Liver (tissue), 9 donors: ENCODE measurements around the gene PLPPR2. TPM values are rescaled to one million over a fixed set of nuclear protein-coding genes. Genes with fewer than 3 reads are reported as not detected.

Source experiments
- DNase-seq: peaks from one replicate; pipeline ENCODE4 v3.0.0-alpha.2; 2017; ENCODE audit warnings: low spot score
- H3K27ac ChIP-seq, 2 donors: one replicate each; pipeline ENCODE4 v1.7.0; 2013; ENCODE audit warnings: inconsistent platforms in 2 of 2, low read length in 2 of 2, control low read depth in 1 of 2, low read depth in 1 of 2, mild to moderate bottlenecking in 1 of 2
- H3K27me3 ChIP-seq, 4 donors: one replicate each; pipeline versions ENCODE4 v1.6.1 to v1.7.0; 2013; ENCODE audit warnings: low read length in 3 of 4, inconsistent platforms in 1 of 4, mild to moderate bottlenecking in 1 of 4, moderate library complexity in 1 of 4; ENCODE audit not compliant: control insufficient read depth in 4 of 4, insufficient read depth in 4 of 4
- H3K36me3 ChIP-seq, 4 donors: one replicate each; pipeline versions ENCODE4 v1.6.1 to v1.7.0; 2013; ENCODE audit warnings: low read length in 3 of 4, mild to moderate bottlenecking in 3 of 4, low read depth in 1 of 4, moderate library complexity in 1 of 4; ENCODE audit not compliant: control insufficient read depth in 4 of 4, insufficient read depth in 3 of 4
- H3K4me1 ChIP-seq, 4 donors: one replicate each; pipeline versions ENCODE4 v1.6.1 to v1.7.0; 2013; ENCODE audit warnings: low read length in 3 of 4, mild to moderate bottlenecking in 3 of 4, moderate library complexity in 1 of 4; ENCODE audit not compliant: control insufficient read depth in 4 of 4, insufficient read depth in 4 of 4
- H3K4me3 ChIP-seq, 3 donors: one replicate each; pipeline versions ENCODE4 v1.6.1 to v1.7.0; 2013; ENCODE audit warnings: low read length in 3 of 3, control low read depth in 1 of 3, low read depth in 1 of 3, mild to moderate bottlenecking in 1 of 3
- H3K9ac ChIP-seq, 2 donors: one replicate each; pipeline ENCODE4 v1.7.0; 2013; ENCODE audit warnings: low read length in 2 of 2, mild to moderate bottlenecking in 2 of 2, moderate library complexity in 2 of 2, control low read depth in 1 of 2, low read depth in 1 of 2
- H3K9me3 ChIP-seq, 4 donors: one replicate each; pipeline versions ENCODE4 v1.6.1 to v1.7.0; 2013; ENCODE audit warnings: low read length in 3 of 4; ENCODE audit not compliant: control insufficient read depth in 4 of 4
- ATF3 ChIP-seq: IDR thresholded peaks from 2 replicates; pipeline ENCODE4 v1.6.1; 2016; ENCODE audit warnings: antibody characterized with exemption
- CTCF ChIP-seq: fragments of 150-350 bp; IDR thresholded peaks from 2 replicates; pipeline ENCODE4 v1.5.1; 2017; ENCODE audit warnings: improper control_type of control experiment, low read depth, low read length; ENCODE audit not compliant: missing input control
- EGR1 ChIP-seq, 2 donors: IDR thresholded peaks; 2 replicates each; pipeline ENCODE4 v1.6.1; 2016 to 2018; ENCODE audit warnings: antibody characterized with exemption in 2 of 2, low read depth in 2 of 2
- FOXA1 ChIP-seq: IDR thresholded peaks from 2 replicates; pipeline ENCODE4 v1.6.1; 2016; ENCODE audit warnings: antibody characterized with exemption
- FOXA2 ChIP-seq: IDR thresholded peaks from 2 replicates; pipeline ENCODE4 v1.6.1; 2016; ENCODE audit warnings: antibody characterized with exemption
- GABPA ChIP-seq, 2 donors: IDR thresholded peaks in 1 of 2; conservative IDR thresholded peaks in 1 of 2; 2 replicates each; pipeline ENCODE4 v1.6.1; 2016; ENCODE audit warnings: antibody characterized with exemption in 2 of 2, mild to moderate bottlenecking in 1 of 2, moderate library complexity in 1 of 2
- HNF4A ChIP-seq, 2 donors: conservative IDR thresholded peaks; 2 replicates each; pipeline ENCODE4 v1.6.1; 2016; ENCODE audit warnings: antibody characterized with exemption in 2 of 2, mild to moderate bottlenecking in 2 of 2
- HNF4G ChIP-seq: IDR thresholded peaks from 2 replicates; pipeline ENCODE4 v1.6.1; 2016; ENCODE audit warnings: antibody characterized with exemption
- MAX ChIP-seq: IDR thresholded peaks from 2 replicates; pipeline ENCODE4 v1.6.1; 2016; ENCODE audit warnings: antibody characterized with exemption
- NR2F2 ChIP-seq: IDR thresholded peaks from 2 replicates; pipeline ENCODE4 v1.6.1; 2016; ENCODE audit warnings: antibody characterized with exemption
- RAD21 ChIP-seq, 2 donors: IDR thresholded peaks; 2 replicates each; pipeline ENCODE4 v1.6.1; 2016; ENCODE audit warnings: antibody characterized with exemption in 2 of 2, mild to moderate bottlenecking in 2 of 2
- REST ChIP-seq: IDR thresholded peaks from 2 replicates; pipeline ENCODE4 v1.6.1; 2016; ENCODE audit warnings: antibody characterized with exemption, mild to moderate bottlenecking
- RXRA ChIP-seq, 2 donors: IDR thresholded peaks; 2 replicates each; pipeline ENCODE4 v1.6.1; 2017 to 2018; ENCODE audit warnings: antibody characterized with exemption in 2 of 2, mild to moderate bottlenecking in 1 of 2
- TAF1 ChIP-seq: conservative IDR thresholded peaks from 2 replicates; pipeline ENCODE4 v1.6.1; 2016; ENCODE audit warnings: antibody characterized with exemption, mild to moderate bottlenecking
- ZBTB33 ChIP-seq: IDR thresholded peaks from 2 replicates; pipeline ENCODE4 v1.6.1; 2016; ENCODE audit warnings: antibody characterized with exemption
- WGBS: extraction: QIAGEN DNeasy Blood & Tissue Kit; methylation state at CpG from one replicate; pipeline ENCODE4 v1.1.7; 2013; 5-methylcytosine and 5-hydroxymethylcytosine counted together
- polyA plus RNA-seq, 2 donors: library from polyadenylated mRNA; stranded (reverse) in 1 of 2; unstranded in 1 of 2; fragments of 200-250 nt in 1 of 2; fragments of >200 nt in 1 of 2; fragmentation: Nextera tagmentation in 1 of 2; extraction: Ambion mirVana in 1 of 2; gene quantifications; one replicate each; pipeline versions ENCODE4 v1.2.1 to v1.2.3, GENCODE V29; 2013 to 2015
- total RNA-seq, 2 donors: library from RNA; depleted of rRNA; stranded (reverse); fragments of >200 nt; gene quantifications; one replicate each; pipeline ENCODE4 v1.2.3, GENCODE V29; 2014
- donor health status: healthy.
- donor health status: healthy.
- donor health status: healthy.
- donor health status: healthy.
- donor health status: healthy.

PLPPR2 gene
- total and polyA plus RNA-seq, 4 donors, result 1.3 to 12.6 (median 7.3) TPM

GRCh38 chr19:11321191-11322126 lies 33.8 kb upstream of the PLPPR2 start:
- Histone ChIP-seq H3K9me3 (no peaks in the 10 kb centered on the region), H3K4me3 (no peak overlapping the region), H3K36me3 (no peaks in the 10 kb centered on the region), H3K4me1 (peaks cover 6 to 16% (median 12%) of the 10 kb centered on the region in 4 donors), H3K27me3 (no peaks in the 10 kb centered on the region), H3K9ac (no peak overlapping the region), H3K27ac (peak overlapping the region in 1 of 2 donors; percentile 37)
- no peak for TF ChIP-seq HNF4A (conservative IDR thresholded peaks at IDR 0.05)
- no peak for TF ChIP-seq REST
- no peak for TF ChIP-seq GABPA (IDR thresholded peaks at IDR 0.05 in 1 of 2, conservative IDR thresholded peaks at IDR 0.05 in 1 of 2)
- no peak for TF ChIP-seq FOXA2
- no peak for TF ChIP-seq NR2F2
- no peak for TF ChIP-seq HNF4G
- no peak for TF ChIP-seq TAF1
- TF ChIP-seq RAD21 (IDR thresholded peaks at IDR 0.05), result no peak
- no peak for TF ChIP-seq MAX
- no peak for TF ChIP-seq RXRA (IDR thresholded peaks at IDR 0.05)
- TF ChIP-seq ZBTB33, result no peak
- TF ChIP-seq EGR1 (IDR thresholded peaks at IDR 0.05; ENCODE audit: low read depth in 2 of 2), result no peak
- TF ChIP-seq CTCF, result no peak
- no peak for TF ChIP-seq ATF3
- TF ChIP-seq FOXA1, result no peak
- DNase-seq, result no peak
- 86% methylated on average over 14 of the region's 14 CpGs for WGBS
